H4 (cell line): ENCODE data around the gene TC2N. TPM values are rescaled to one million over a fixed set of nuclear protein-coding genes. Genes with fewer than 3 reads are reported as not detected.

ENCODE experiments used
- total RNA-seq: library from RNA; depleted of rRNA; stranded (reverse); fragments of >200 nt; shearing (Covaris generic); gene quantifications from 2 replicates; pipeline ENCODE4 v1.2.3, GENCODE V29; 2014; rRNA removed

TC2N gene
- total RNA-seq, 1 experiment from 2014 or later = 3.1 TPM

Other genes with a start within 250 kb of the TC2N start
- 0.06 TPM in 1 of 2 replicates, not detected in the other for gene CATSPERB, start 135.4 kb downstream of the TC2N start, total RNA-seq
- 10.1 and 14.2 TPM in 2 replicates for gene FBLN5, start 80.2 kb upstream of the TC2N start, total RNA-seq
- gene TRIP11, start 172.5 kb upstream of the TC2N start, total RNA-seq = 18.1 and 21.3 TPM in 2 replicates
- 31.0 and 51.3 TPM in 2 replicates for gene ATXN3, start 239.0 kb upstream of the TC2N start, total RNA-seq